Measurements from ENCODE around the gene CHRNB4.

CHRNB4 gene

DNA sequence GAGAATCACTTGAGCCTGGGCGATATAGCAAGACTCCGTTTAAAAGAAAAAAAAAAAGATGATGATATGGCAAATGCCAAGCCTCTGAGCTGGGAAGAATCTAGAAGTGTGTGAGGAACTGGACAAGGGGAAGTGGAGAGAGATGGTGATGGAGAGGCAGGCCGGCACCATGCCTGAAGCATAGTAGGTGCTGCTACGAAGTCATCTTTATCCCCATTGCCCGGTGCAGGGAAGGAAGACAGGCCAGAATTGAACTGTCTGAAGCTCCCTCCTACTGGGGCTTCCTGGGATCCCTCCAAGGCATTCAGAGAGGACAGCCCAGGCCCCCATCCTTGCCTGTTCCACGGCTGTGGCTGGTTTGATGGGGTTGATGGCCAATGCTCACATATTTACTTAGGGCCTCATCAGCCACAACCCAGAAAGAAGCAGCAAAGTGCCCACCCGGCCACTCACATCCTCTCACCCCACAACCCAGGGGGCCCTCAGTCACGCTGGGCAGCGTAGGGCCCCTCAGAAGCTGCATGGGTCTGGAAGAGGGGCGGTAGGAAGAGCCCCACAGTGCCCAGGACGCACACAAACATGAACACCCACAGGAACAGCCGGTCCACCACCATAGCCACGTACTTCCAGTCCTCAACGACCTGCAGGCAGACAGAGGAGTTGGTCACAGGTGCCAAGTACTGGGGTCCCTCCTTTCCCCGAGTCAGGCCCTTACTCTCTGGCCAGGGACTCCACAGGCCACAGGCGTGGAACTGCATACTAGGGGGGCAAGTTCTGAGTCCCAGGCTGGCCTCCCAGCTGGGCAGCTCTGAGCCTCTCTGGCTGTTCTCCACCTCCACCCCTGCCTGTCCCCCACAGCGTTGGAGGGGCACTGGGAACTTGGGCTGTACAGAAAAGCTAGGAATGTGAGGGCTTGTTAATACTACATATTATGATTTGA is 16.1 kb downstream of the CHRNB4 start:
- Histone ChIP-seq H3K36me3 (ENCODE audit: control insufficient read depth in 2 of 2, insufficient read depth in 2 of 2, low read length in 2 of 2) (no peaks in the 10 kb centered on the region), H3K9ac (ENCODE audit: low read depth in 1 of 2, low read length in 2 of 2) (no peak overlapping the region), H3K4me1 (ENCODE audit: control insufficient read depth in 2 of 2, insufficient read depth in 2 of 2, low read length in 2 of 2) (no peaks in the 10 kb centered on the region), H3K4me3 (ENCODE audit: low read length in 2 of 2) (no peak overlapping the region), H3K27ac (ENCODE audit: low read depth in 2 of 2, low read length in 2 of 2) (no peak overlapping the region), H3K27me3 (ENCODE audit: control insufficient read depth in 2 of 2, insufficient read depth in 2 of 2, low read length in 2 of 2) (peaks cover 19 to 21% of the 10 kb centered on the region in 2 donors), H3K9me3 (ENCODE audit: control insufficient read depth in 2 of 2, low read length in 2 of 2) (no peaks in the 10 kb centered on the region)

DNA sequence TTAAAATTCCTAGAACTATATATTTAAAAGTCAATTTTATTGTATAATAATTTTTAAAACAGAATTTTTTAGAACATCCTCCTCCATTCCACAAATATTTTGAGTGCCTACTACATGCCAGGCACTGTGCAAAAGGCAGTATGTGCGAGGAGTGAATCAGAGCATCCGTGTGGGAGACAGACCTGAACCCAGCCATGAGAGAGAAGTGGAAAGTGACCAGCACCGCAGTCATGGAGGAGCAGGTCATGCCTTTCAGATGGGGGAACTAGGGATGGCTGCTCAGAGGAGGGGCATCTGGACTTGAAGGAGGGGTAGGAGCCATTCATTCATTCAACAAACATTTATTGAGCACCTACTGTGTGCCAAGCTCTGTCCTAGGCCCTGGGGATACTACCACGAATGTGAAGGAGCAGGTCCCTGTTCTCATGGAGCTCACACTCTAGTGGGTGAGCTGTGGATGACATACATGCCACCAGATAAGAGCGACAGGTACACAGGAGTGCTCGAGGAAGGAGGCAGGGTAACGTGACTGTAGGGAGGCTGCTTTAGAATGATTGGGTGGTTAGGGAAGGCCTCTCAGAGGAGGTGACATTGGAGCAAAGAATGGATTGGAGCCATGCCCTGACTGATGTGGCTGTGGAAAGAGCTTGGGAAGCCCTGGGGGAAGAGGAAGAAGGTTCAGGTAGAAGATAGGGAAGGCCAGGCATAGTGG is 17.1 kb downstream of the CHRNB4 start:
- Histone ChIP-seq H3K27ac (ENCODE audit: low read depth in 2 of 2, low read length in 2 of 2) (no peak overlapping the region), H3K9me3 (ENCODE audit: control insufficient read depth in 2 of 2, low read length in 2 of 2) (no peaks in the 10 kb centered on the region), H3K4me3 (ENCODE audit: low read length in 2 of 2) (no peak overlapping the region), H3K4me1 (ENCODE audit: control insufficient read depth in 2 of 2, insufficient read depth in 2 of 2, low read length in 2 of 2) (no peaks in the 10 kb centered on the region), H3K36me3 (ENCODE audit: control insufficient read depth in 2 of 2, insufficient read depth in 2 of 2, low read length in 2 of 2) (no peaks in the 10 kb centered on the region), H3K27me3 (ENCODE audit: control insufficient read depth in 2 of 2, insufficient read depth in 2 of 2, low read length in 2 of 2) (peaks cover 25 to 29% of the 10 kb centered on the region in 2 donors), H3K9ac (ENCODE audit: low read depth in 1 of 2, low read length in 2 of 2) (no peak overlapping the region)

DNA sequence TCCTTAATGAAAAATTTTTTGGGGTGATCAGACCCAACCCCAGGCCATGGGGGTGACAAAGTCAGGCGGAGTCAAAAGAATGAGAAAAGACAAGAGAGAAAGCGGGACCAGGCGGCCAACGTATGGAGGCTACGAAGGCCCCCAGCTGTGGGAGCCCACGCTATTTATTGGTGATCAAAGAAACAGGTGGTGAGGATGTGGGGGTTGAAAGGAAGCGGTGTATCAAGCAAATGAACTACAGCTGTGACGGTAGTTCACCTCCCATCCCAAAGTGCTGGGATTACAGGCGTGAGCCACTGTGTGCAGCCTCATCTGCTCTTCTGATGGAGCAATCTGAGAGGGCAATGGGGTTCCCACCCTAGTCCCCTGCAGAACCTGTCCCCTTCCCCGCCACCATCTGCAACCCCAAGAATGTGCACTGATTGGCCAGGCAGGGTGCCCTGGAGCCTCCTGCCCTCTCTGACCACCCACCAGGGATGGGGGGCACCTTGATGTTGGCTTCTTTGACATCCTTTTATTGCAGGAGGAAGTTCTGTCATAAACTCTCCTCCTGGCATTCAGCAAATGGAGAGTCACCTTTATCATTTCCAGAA is 19.1 kb downstream of the CHRNB4 start:
- Histone ChIP-seq H3K27me3 (ENCODE audit: control insufficient read depth in 2 of 2, insufficient read depth in 2 of 2, low read length in 2 of 2) (peaks cover 25 to 33% of the 10 kb centered on the region in 2 donors), H3K9me3 (ENCODE audit: control insufficient read depth in 2 of 2, low read length in 2 of 2) (no peaks in the 10 kb centered on the region), H3K4me3 (ENCODE audit: low read length in 2 of 2) (no peak overlapping the region), H3K36me3 (ENCODE audit: control insufficient read depth in 2 of 2, insufficient read depth in 2 of 2, low read length in 2 of 2) (no peaks in the 10 kb centered on the region), H3K4me1 (ENCODE audit: control insufficient read depth in 2 of 2, insufficient read depth in 2 of 2, low read length in 2 of 2) (no peaks in the 10 kb centered on the region), H3K27ac (ENCODE audit: low read depth in 2 of 2, low read length in 2 of 2) (no peak overlapping the region), H3K9ac (ENCODE audit: low read depth in 1 of 2, low read length in 2 of 2) (no peak overlapping the region)

- Histone ChIP-seq H3K9ac (ENCODE audit: low read depth in 1 of 2, low read length in 2 of 2) (no peak within 1 kb of the TSS), H3K4me1 (ENCODE audit: control insufficient read depth in 2 of 2, insufficient read depth in 2 of 2, low read length in 2 of 2) (no peaks in the 10 kb centered on the region), H3K27ac (ENCODE audit: low read depth in 2 of 2, low read length in 2 of 2) (no peak within 1 kb of the TSS), H3K27me3 (ENCODE audit: control insufficient read depth in 2 of 2, insufficient read depth in 2 of 2, low read length in 2 of 2) (peaks cover 23 to 33% of the 10 kb centered on the region in 2 donors), H3K9me3 (ENCODE audit: control insufficient read depth in 2 of 2, low read length in 2 of 2) (no peaks in the 10 kb centered on the region), H3K4me3 (ENCODE audit: low read length in 2 of 2) (peak within 1 kb of the TSS; percentile 20 to 27), H3K36me3 (ENCODE audit: control insufficient read depth in 2 of 2, insufficient read depth in 2 of 2, low read length in 2 of 2) (no peaks in the 10 kb centered on the region)
Observed at GRCh38 chr15:78620527-78621421, 20.2 kb downstream of the CHRNB4 start, which contains the start of gene CHRNA3. CHRNA3 (minus strand) TSS chr15:78620996; CDS start chr15:78620794, 202 bp downstream.

DNA sequence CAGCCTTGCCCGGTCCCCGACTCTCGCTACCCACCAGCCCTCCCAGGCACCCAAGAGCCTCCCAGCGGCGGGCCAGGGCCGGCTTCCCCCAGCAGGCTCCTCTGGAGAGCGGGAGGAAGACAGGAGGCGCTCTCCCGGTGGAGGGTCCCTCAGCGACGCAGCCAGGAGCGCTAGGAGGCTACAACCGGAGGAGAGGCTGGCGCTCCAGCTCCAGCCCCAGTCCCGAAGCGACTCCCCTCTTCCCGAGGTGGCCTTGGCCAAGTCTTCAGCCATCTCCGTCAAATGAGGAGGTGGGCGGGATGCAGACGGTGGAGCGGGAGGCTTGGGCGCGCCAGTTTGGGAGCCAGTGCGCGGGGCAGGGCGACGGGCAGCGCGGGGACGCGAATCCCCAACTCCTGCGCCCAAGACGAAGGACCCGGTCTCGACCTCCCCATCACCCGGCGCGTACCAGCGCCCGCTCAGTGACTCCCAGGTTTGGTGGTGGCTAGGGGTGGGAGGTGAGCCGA is 20.9 kb downstream of the CHRNB4 start:
- Histone ChIP-seq H3K27ac (ENCODE audit: low read depth in 2 of 2, low read length in 2 of 2) (no peak overlapping the region), H3K27me3 (ENCODE audit: control insufficient read depth in 2 of 2, insufficient read depth in 2 of 2, low read length in 2 of 2) (peaks cover 21 to 33% of the 10 kb centered on the region in 2 donors), H3K9ac (ENCODE audit: low read depth in 1 of 2, low read length in 2 of 2) (no peak overlapping the region), H3K36me3 (ENCODE audit: control insufficient read depth in 2 of 2, insufficient read depth in 2 of 2, low read length in 2 of 2) (no peaks in the 10 kb centered on the region), H3K9me3 (ENCODE audit: control insufficient read depth in 2 of 2, low read length in 2 of 2) (no peaks in the 10 kb centered on the region), H3K4me3 (ENCODE audit: low read length in 2 of 2) (peak overlapping the region; percentile 20 to 27), H3K4me1 (ENCODE audit: control insufficient read depth in 2 of 2, insufficient read depth in 2 of 2, low read length in 2 of 2) (no peaks in the 10 kb centered on the region)

- Histone ChIP-seq H3K27me3 (ENCODE audit: control insufficient read depth in 2 of 2, insufficient read depth in 2 of 2, low read length in 2 of 2) (peaks cover 20 to 33% of the 10 kb centered on the region in 2 donors), H3K27ac (ENCODE audit: low read depth in 2 of 2, low read length in 2 of 2) (no peak overlapping the region), H3K9me3 (ENCODE audit: control insufficient read depth in 2 of 2, low read length in 2 of 2) (no peaks in the 10 kb centered on the region), H3K36me3 (ENCODE audit: control insufficient read depth in 2 of 2, insufficient read depth in 2 of 2, low read length in 2 of 2) (no peaks in the 10 kb centered on the region), H3K9ac (ENCODE audit: low read depth in 1 of 2, low read length in 2 of 2) (no peak overlapping the region), H3K4me3 (ENCODE audit: low read length in 2 of 2) (peak overlapping the region in 1 of 2 donors; percentile 27), H3K4me1 (ENCODE audit: control insufficient read depth in 2 of 2, insufficient read depth in 2 of 2, low read length in 2 of 2) (no peaks in the 10 kb centered on the region)
Observed at GRCh38 chr15:78619022-78619950, 21.7 kb downstream of the CHRNB4 start.

GRCh38 chr15:78618490-78618934 is 22.5 kb downstream of the CHRNB4 start:
- no peaks in the 10 kb centered on the region for H3K9me3 ChIP-seq (ENCODE audit: control insufficient read depth in 2 of 2, low read length in 2 of 2)
- H3K9ac ChIP-seq (ENCODE audit: low read depth in 1 of 2, low read length in 2 of 2) = no peak overlapping the region
- no peaks in the 10 kb centered on the region for H3K36me3 ChIP-seq (ENCODE audit: control insufficient read depth in 2 of 2, insufficient read depth in 2 of 2, low read length in 2 of 2)
- H3K4me1 ChIP-seq (ENCODE audit: control insufficient read depth in 2 of 2, insufficient read depth in 2 of 2, low read length in 2 of 2) = no peaks in the 10 kb centered on the region
- H3K27ac ChIP-seq (ENCODE audit: low read depth in 2 of 2, low read length in 2 of 2) = no peak overlapping the region
- H3K4me3 ChIP-seq (ENCODE audit: low read length in 2 of 2) = no peak overlapping the region
- H3K27me3 ChIP-seq (ENCODE audit: control insufficient read depth in 2 of 2, insufficient read depth in 2 of 2, low read length in 2 of 2) = peaks cover 15 to 33% of the 10 kb centered on the region in 2 donors

DNA sequence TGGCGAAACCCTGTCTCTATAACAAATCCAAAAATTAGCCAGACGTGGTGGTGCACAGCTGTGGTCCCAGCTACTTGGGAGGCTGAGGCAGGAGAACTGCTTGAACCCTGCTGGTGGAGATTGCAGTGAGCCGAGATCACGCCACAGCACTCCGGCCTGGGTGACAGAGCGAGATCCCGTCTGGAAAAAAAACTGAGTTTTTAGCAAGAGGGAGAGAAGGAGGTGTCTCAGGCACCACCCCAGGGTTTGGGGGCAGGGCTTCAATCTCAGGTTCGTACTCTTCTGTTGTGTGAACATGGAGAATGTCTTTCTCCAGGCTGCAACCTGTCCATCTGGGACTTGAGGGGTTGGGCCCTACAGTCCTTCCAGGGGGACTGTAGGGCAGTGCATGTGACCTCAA is 22.9 kb downstream of the CHRNB4 start:
- no peaks in the 10 kb centered on the region for H3K36me3 ChIP-seq (ENCODE audit: control insufficient read depth in 2 of 2, insufficient read depth in 2 of 2, low read length in 2 of 2)
- no peaks in the 10 kb centered on the region for H3K9me3 ChIP-seq (ENCODE audit: control insufficient read depth in 2 of 2, low read length in 2 of 2)
- no peaks in the 10 kb centered on the region for H3K4me1 ChIP-seq (ENCODE audit: control insufficient read depth in 2 of 2, insufficient read depth in 2 of 2, low read length in 2 of 2)
- no peak overlapping the region for H3K27ac ChIP-seq (ENCODE audit: low read depth in 2 of 2, low read length in 2 of 2)
- H3K9ac ChIP-seq (ENCODE audit: low read depth in 1 of 2, low read length in 2 of 2) = no peak overlapping the region
- H3K4me3 ChIP-seq (ENCODE audit: low read length in 2 of 2) = no peak overlapping the region
- peaks cover 15 to 30% of the 10 kb centered on the region in 2 donors for H3K27me3 ChIP-seq (ENCODE audit: control insufficient read depth in 2 of 2, insufficient read depth in 2 of 2, low read length in 2 of 2)
